ENCODE data around the gene HSPA4.

The HSPA4 gene

GRCh38 chr5:133141746-133142145, 89.9 kb downstream of the HSPA4 start:
- no peak for DNase-seq
- TF ChIP-seq CTCF (IDR thresholded peaks at IDR 0.05; ENCODE audit: low read depth, low read length) = no peak
- H3K4me3 ChIP-seq (ENCODE audit: low read depth, low read length) = no peak overlapping the region
- H3K36me3 ChIP-seq = no peaks in the 10 kb centered on the region
- H3K4me1 ChIP-seq = no peaks in the 10 kb centered on the region
- no peaks in the 10 kb centered on the region for H3K27me3 ChIP-seq
- H3K9me3 ChIP-seq = no peaks in the 10 kb centered on the region

- no peak for TF ChIP-seq CTCF (IDR thresholded peaks at IDR 0.05; ENCODE audit: low read depth, low read length)
- H3K27me3 ChIP-seq = no peaks in the 10 kb centered on the region
- H3K4me3 ChIP-seq (ENCODE audit: low read depth, low read length) = no peak overlapping the region
- H3K36me3 ChIP-seq = no peaks in the 10 kb centered on the region
- no peaks in the 10 kb centered on the region for H3K9me3 ChIP-seq
- no peaks in the 10 kb centered on the region for H3K4me1 ChIP-seq
- no peak for DNase-seq
Measured at GRCh38 chr5:133142782-133143181, 91.0 kb downstream of the HSPA4 start.

- H3K36me3 ChIP-seq = no peaks in the 10 kb centered on the region
- no peak for DNase-seq
- TF ChIP-seq CTCF (IDR thresholded peaks at IDR 0.05; ENCODE audit: low read depth, low read length) = no peak
- H3K4me3 ChIP-seq (ENCODE audit: low read depth, low read length) = no peak overlapping the region
- H3K4me1 ChIP-seq = no peaks in the 10 kb centered on the region
- H3K9me3 ChIP-seq = no peaks in the 10 kb centered on the region
- H3K27me3 ChIP-seq = no peaks in the 10 kb centered on the region
Measured at GRCh38 chr5:133144245-133144981, 92.6 kb downstream of the HSPA4 start.

GRCh38 chr5:133145436-133146170, 93.8 kb downstream of the HSPA4 start:
- Histone ChIP-seq H3K27me3 (no peaks in the 10 kb centered on the region), H3K36me3 (no peaks in the 10 kb centered on the region), H3K4me1 (peaks cover 4% of the 10 kb centered on the region), H3K4me3 (ENCODE audit: low read depth, low read length) (no peak overlapping the region), H3K9me3 (no peaks in the 10 kb centered on the region)
- DNase-seq = no peak
- TF ChIP-seq CTCF (IDR thresholded peaks at IDR 0.05; ENCODE audit: low read depth, low read length) = no peak

- Histone ChIP-seq H3K4me3 (ENCODE audit: low read depth, low read length) (no peak overlapping the region), H3K27me3 (no peaks in the 10 kb centered on the region), H3K36me3 (no peaks in the 10 kb centered on the region), H3K4me1 (peaks cover 4% of the 10 kb centered on the region), H3K9me3 (no peaks in the 10 kb centered on the region)
- DNase-seq = no peak
- TF ChIP-seq CTCF (IDR thresholded peaks at IDR 0.05; ENCODE audit: low read depth, low read length) = no peak
Measured at GRCh38 chr5:133147411-133147810, 95.6 kb downstream of the HSPA4 start.

All from BE2C (cell line).